HG02840 (cell line): ENCODE measurements around the gene TENM4.

ENCODE experiments used
- ATAC-seq: cut with Tn5 transposase; IDR thresholded peaks from one replicate; pipeline ENCODE4 v1.9.1; 2021; ENCODE audit warnings: mild to moderate bottlenecking, moderate library complexity, moderate number of reproducible peaks; ENCODE audit not compliant: unreplicated experiment, low FRiP score

Gene TENM4

DNA sequence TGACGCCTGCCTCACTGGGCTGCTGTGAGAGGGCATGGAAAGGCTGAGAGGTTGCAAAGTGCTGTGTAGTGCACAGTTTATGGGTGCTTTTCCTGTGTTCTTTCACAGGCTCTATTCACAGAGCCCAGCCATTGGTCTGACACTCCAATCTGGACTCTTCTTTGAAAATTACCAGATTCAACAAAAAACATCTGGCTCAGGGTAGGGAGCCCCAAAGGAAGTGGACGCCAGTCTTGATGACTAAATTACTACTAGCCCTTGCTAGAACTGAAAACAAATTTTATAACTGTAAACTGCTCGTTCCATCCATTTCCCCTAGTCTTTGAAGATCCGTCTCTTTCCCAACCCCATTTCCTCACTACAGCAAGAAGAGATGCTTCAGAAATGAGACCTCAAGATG lies 178.6 kb downstream of the TENM4 start:
- no peak for ATAC-seq

DNA sequence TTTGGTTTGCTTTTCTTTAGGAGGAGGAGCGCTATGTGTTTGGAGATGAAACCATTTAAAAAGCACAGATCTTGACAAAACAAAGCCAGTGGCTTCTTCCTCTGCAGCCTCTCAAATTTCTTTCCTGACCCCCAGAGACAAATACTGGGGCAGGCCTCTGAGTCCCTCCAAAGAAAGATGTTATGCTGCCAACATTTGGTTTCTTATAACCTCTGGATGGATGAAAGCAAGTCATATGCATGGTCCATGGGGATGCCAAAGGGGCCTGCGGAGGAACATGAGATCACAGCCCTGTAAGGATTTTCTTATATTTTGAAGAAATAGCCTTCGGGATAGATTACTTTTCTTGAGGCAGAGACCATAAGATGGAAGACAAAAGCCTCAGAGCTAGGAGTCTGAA lies 179.1 kb downstream of the TENM4 start:
- no peak for ATAC-seq

DNA sequence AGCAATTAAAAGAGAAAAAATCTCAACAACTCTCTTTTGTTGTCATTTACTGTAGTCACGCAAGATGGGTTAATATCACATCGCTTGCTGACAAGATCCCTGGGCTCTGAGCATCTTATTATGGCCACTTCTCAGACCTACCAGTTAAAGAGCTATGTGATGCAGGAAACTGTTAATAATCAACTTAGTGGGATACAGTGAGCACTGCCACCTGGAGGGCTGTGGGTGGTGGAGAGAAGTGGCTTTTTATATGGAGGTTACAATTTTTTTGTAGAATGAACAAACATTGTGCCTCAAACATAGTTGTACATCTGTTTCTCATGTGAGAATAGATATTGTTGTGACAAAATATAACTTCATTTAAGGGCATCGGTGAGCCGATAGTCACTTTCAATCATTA lies 181.0 kb downstream of the TENM4 start:
- ATAC-seq = no peak

DNA sequence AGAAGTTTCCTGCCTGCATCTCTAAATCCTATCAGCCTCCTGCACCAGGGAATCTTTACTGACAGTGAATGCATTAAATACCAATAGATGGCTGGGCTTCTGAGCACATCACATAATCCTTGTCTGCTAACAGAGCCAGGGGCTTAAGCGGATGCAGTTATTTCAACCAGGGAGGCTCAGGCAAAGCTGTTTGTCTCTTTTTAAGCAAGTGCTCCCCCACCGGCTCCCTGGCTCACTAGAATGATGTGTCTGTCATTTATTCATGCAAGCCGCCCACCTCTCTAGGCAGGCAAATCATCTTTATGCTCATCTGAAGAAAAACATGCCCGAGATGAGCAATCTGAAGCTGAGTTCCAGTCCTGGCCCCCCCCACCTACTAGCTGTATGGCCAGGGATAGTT lies 182.3 kb downstream of the TENM4 start:
- no peak for ATAC-seq

DNA sequence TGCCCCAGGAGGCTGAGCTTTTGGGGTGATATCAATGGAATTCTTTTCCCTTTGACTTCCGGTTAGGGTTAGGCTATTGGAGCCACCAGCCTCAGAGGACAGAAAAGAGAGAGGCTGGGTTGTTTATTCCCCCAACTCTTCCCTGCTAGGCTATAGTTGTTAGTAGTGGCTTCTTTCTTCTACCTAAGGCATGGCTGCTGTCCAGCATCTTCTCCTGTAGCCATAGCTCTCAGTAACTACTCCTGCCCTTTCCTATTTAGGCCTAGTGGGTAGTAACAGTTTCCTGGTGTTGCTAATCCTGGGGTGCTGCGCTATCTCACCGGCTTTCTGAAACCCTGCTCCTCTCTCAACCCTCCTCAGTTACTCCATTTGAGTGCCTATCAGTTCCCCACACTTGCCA lies 184.9 kb downstream of the TENM4 start:
- no peak for ATAC-seq

DNA sequence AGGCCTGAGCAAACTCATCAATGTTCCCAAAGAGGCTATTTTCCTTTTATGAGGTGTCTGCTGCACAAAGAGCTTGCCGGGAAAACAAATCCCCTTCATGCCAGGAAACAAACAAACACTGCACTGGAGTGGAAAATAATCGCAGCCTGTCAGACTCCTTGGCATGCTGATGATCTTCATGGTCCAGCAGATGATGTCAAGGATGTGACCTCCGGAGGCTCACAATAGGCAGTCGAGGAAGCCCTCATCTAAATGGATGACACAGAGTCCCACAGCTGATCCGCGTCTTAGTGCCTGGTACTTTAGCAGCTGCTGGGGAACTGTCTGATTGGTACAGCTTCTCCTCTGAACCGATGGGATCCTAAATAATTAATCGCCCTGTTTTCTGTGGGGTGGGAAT lies 187.6 kb downstream of the TENM4 start:
- ATAC-seq = no peak

DNA sequence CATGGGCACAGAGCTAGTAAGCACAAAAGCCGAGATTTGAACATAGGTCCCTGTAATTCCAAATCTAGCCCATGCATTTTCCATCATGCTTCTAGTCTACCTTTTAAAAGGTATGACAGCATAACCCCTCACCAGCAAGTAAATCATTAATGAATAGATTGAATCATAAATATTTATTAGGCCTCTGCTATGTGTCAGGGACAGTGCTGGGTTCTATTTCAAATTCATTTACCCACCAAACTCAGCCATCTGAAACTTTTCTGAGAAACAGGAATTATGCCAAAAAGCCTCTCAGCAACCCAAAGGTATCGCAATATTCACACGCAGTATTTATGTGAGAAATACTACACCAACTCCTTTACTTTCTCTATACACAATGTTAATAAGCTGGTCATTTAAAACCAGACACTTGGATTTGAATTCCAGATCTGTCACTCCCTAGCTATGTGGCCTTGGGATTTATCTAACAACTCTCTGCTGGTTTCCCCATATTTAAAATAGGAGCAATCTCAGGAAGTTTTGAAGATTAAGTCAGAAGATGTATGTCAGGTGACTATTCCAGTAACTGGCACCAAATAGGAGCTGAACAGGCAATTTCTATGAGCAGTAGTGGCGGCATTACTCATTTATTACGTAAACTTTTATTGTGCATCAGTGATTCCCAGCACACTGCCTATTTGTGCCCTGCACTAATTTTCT lies 191.4 kb downstream of the TENM4 start:
- no peak for ATAC-seq

DNA sequence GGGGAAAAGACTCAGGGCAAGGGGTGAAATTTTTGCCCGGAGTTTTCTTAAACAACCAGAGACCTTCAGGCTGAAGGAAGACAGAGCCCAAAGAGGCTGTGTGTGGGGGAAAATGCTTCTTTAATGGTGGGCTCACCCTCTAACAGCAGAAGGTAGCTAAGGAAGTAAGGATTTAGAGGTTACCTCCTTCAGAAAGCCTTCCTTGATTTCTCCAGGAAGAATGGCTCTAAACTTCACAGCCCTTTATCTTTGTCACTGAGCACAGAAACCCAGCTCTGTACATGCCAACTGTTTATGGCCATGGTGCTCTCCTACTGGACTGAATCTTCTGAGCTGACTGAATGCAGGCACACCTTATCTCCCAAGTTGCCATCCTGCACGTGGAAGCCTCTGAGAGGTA lies 196.0 kb downstream of the TENM4 start:
- ATAC-seq = no peak

DNA sequence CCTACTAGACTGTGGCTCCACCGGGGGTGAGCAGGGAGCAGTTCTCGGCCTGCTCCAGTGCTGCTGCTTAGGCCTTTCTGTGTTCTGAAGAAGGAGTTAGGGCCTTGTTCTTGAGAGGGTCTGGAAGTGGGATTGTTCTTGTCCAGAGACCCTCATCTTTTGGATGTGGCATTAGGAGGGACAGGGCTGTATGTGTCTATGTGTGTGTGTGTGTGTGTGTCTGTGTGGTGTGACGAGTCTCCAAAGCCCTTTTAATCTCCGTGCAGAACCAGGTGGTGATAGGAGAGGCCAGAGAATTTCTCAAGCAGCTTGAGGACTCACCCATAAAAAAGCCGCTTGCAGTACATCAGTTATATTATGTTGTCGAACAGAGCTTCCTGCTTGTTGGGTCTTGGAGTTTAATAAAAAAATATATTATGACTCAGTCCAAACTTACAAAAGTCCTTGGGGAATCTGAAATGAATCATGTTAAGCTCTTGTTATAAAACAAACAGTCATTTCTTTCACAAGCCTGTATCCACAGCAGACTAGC lies 196.5 kb downstream of the TENM4 start:
- ATAC-seq = no peak

DNA sequence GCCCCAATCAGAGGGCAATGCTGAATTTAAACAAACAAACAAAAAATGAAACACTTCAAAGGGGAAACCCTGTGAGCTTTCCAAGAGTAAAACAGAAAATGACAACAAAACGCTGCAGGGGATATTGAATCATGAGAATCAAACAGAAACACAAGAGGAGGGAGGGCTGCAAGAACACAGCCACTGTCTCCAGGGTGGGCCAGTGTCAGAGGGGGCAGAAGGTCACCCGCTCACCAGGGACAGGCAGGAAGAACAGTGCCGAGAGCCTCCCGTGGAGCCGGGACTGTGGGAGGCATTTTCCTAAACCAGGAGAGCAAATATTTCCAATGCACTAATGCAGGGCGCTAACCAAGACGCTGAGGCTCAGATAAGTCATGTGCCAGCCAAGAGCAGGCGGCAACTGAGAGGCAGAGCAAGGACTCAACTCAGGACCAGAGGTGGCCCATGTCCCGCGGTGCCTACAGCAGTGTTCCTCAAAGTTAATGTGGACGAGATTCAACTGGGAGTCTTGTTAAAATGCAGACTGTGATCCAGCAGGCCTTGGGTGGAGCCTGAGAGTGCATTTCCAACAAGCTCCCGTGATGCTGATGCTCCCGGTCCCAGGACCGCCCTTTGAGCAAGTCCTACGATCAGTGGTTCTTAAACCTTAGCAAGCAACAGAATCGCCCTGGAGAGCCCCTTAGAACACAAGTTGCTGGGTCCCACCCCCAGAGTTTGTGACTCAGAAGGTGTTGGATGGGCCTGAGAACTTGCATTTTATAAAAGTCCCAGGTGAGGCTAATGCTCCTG lies 197.2 kb downstream of the TENM4 start:
- ATAC-seq = no peak

DNA sequence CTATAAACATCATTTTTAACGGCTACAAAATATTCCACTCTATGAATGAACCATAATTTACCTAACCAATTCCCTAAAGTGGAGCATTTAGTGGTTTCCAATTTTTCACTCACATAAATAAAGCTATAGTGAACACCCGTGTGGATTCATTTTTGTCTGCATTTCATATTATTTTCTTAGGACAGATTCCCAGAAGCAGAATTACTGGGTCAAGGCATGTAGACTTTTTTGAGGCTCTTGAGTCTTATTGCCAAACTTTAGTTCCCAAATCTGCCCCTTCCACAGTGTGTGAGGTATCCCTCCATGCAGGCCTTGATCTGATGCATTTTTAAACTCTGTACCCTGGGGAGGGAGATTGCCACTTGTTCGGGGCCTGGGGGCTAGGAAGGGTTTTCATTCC lies 198.2 kb downstream of the TENM4 start:
- no peak for ATAC-seq

DNA sequence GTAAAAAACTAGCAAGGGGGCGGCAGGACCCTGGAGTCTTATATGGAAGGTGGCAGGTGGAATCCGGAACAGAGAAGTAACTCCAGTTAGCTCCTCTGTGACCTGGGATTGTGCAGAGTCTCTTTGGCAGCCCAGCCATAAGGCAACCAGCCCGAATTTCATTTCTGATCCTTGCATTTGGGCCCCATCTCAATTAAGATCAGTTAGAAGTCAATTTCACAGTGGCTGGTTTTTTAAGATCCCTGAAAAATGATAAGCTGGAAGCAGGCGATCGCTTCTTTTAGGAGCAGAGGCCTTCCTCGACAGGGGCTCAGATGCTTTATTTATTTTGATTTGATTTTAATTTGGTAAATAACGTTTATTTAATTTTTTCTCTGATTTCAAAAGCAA lies 199.0 kb downstream of the TENM4 start:
- no peak for ATAC-seq

DNA sequence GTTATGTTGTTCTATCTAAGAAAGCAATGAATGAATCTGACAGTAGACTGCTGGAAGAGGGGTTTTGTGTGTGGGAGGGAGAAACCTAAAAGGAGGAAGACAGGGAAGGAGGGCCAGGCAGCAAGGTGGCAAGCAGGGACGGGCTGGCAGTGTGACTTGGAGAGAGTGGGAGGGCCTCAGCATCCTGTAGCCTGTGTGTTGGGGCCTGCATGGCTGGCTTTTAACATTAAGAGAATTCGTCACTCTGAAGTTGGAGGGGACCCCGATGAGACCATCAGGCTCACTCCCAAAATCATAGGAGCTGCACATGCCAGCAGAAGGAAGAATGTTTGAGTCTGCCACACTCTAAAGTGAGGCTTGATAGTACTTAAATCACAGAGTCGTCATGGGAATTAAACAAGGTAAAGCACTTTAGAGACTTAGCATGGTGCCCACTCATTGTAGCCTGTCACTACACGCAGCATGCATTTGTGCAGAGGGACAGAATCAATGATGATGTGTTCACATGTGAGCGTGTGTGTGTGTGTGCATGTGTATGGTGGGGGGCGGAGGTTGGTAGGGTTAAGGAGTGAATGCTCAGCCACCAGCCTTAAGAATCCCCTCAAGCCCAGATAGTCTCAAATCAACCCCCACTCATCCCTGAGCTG lies 199.5 kb downstream of the TENM4 start:
- ATAC-seq = no peak

DNA sequence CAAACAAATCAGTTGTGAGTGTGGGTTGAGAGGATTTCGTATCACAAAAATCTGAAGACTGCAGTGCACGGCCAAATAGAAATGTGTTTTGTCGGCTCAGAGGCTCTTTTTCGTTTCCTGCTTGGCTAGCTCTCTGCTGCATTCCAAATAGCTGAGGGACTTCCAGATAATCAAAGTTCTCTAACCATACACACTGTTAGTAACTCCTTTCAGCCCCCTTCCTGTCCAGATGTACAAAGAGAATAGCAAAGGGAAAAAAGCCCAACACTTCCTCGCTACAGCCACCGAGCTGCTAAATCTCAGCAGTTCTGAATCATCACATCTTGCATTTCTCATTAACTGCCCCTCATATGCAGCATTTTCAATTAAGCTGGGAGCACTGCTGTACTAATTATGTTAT lies 203.1 kb downstream of the TENM4 start:
- no peak for ATAC-seq

DNA sequence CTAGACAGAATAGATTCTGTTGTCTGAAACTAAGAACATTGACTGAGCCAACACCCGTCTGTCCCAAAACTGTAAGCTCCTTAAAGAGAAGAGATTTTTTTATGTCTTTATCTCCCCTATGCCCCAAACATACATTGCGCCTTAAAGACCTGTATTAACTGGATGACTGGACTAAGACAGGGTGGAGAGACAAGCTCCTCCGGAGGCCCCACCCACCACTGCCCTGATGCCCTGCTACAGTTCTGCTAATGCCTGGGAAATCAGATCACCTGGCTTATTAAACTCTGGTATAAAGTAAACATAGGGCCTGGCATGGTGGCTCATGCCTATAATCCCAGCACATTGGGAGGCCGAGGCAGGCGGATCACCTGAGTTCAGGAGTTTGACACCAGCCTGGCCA lies 203.7 kb downstream of the TENM4 start:
- no peak for ATAC-seq

DNA sequence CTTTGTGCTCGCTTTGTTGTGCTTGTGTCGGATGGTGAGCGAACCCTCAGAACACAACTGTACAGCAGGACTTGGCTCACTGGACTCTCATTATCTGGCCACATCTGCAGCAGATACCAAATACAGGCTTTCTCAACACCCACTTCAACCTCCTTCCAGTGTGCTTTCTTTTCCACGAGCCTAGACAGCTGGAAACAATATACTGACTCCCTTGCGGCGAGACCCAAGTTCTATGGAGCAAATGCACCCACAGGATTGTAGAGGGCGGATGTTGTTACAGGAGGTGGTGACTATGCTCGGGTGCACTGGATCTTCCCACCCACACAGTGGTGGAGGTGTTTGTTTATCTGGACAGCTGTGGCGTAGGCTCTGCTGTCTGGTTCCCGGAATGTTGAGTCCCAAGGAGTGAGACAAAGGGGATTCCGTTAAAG lies 204.3 kb downstream of the TENM4 start:
- ATAC-seq = no peak

DNA sequence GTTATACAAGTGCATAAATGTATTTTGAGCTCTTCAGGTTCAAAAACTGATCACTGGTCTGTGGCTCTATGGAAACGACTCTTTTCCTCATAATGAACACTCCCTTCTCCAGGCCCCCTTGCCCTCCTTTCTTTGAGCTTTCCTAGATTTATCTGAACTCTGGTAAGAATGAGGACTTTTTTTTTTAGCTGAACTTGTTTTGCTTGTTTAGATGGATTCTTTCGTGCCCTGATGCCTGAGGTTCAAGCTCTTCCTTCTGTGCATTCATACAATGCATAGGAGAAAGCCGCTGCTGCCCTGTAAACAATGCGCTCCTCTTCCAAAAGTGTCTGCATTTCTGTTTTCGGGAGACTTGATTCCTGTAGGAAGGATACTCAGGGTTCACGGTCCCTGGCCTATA lies 205.1 kb downstream of the TENM4 start:
- ATAC-seq = no peak

DNA sequence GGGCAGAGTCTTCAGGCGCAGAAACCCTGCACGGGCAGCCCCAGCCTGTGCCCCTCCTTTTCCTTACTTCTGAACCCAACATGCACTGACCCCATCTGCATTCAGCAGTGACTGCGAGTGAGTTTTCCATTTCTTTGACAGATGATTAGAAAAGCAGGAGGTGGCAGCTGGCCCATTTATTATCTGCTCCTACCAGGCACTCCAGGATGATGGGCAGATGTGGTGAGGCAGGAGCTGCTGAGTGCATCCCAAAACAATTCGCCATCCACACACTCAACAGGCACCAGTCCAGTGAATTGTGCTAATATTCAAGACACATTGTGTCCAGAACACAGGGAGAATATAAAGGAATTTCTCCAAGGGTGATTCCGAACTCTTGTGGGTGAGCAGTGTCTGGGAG lies 208.5 kb downstream of the TENM4 start:
- ATAC-seq = no peak

DNA sequence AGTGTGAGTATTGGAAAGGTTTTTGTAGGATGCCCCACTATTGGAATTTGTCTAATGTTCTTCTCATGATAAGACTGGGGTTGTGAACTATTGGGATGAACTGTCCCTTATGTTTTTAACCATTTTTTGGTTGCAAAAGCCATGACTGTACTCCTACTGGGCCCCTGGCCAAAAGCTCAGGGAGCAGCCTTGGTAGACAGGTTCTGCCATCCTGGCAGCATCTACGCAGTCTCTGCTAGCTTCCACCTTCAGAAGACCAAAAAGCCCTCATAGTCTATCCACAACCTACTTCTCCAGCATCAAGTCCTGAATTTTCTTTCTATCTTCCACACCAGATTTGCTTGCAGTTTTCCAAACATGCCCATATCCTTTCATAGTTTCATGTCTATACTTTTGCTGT lies 211.8 kb downstream of the TENM4 start:
- no peak for ATAC-seq

DNA sequence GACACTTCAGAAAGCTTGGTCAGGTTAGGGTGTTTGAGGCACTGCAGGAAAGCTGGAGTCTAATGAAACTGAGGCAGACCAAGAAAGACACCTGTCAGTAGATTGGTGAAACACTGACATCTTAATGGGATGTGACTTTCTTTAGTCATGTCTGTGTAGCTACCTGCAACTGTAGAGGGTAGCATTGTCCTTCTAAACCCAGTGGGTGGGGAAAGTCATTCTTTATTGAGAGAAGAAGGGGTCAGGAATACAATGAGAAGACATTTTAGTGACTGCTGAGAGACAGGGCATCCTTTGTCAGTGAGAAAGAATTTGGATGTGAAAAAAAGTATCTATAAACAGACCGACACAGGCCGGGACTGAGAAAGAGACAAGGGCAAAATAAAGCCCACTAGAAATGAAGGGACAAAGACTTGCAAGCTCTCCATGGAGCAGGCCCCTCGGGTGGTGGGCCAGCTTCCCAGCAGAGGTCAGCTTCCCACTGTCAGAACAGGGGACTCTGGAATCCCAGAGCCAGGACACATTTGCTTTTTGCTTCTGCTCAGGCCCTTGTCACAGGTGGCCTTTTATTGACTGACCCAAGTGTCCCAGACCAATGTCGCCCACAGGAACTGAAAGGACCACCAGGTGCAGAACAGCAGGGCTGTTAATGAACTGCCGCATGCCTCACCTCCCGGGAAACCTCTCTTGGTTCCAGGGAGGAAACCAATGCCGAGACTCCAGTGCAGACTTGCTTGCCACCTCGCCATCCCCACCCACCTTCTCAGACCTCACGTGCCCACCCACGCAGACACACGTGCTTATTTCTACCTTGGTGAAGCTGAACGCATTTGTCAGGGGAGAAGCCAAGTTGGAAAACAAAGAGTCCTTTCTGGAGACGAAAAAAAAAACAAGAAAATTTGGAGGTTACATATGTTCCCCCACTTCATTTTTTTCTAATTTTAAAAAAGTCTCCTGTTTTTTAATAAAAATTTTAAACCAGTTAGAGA lies 212.8 kb downstream of the TENM4 start:
- ATAC-seq = no peak
